Activated T-helper 1 cell treated with Interleukin-2 at 50 U/mL for 16 hours (primary cell): Measurements from ENCODE around the gene PCMT1.
"Not testable (repeated sequence)": the region's sequence is repeated elsewhere in the genome, so short reads cannot be mapped to it uniquely, and the experiment has no call there.

Experiments used
- DNase-seq: peaks from one replicate; pipeline ENCODE4 v3.0.0-alpha.2; 2020; ENCODE audit warnings: low read depth

PCMT1 gene

GRCh38 chr6:149820506-149820905, 71.0 kb downstream of the PCMT1 start:
- DNase-seq: no peak

- DNase-seq: no peak
These were observed 72.0 kb downstream of the PCMT1 start for GRCh38 chr6:149821492-149821891.

- DNase-seq: no peak
These were observed 73.5 kb downstream of the PCMT1 start for GRCh38 chr6:149823013-149823412.

GRCh38 chr6:149825292-149825691, 75.8 kb downstream of the PCMT1 start:
- no peak for DNase-seq

GRCh38 chr6:149830731-149831307, 81.3 kb downstream of the PCMT1 start:
- DNase-seq: no peak

- DNase-seq: no peak
These were observed 81.8 kb downstream of the PCMT1 start for GRCh38 chr6:149831308-149831820.

- DNase-seq: no peak
These were observed 84.1 kb downstream of the PCMT1 start for GRCh38 chr6:149833651-149834050.

GRCh38 chr6:149834513-149835481, 85.3 kb downstream of the PCMT1 start:
- peak; percentile 38 for DNase-seq

GRCh38 chr6:149840345-149841075, 91.0 kb downstream of the PCMT1 start:
- DNase-seq: peak; percentile 12

GRCh38 chr6:149842331-149842730, 92.8 kb downstream of the PCMT1 start:
- no peak for DNase-seq

- no peak for DNase-seq
These were observed 93.6 kb downstream of the PCMT1 start for GRCh38 chr6:149843051-149843633.

GRCh38 chr6:149844036-149844435, 94.5 kb downstream of the PCMT1 start:
- DNase-seq: not testable (repeated sequence)

GRCh38 chr6:149844480-149844879, 94.9 kb downstream of the PCMT1 start:
- no peak for DNase-seq

- no peak for DNase-seq
These were observed 96.0 kb downstream of the PCMT1 start for GRCh38 chr6:149845549-149845948.

- no peak for DNase-seq
These were observed 96.8 kb downstream of the PCMT1 start for GRCh38 chr6:149846321-149846720.

- no peak for DNase-seq
These were observed 98.4 kb downstream of the PCMT1 start for GRCh38 chr6:149847939-149848267.

GRCh38 chr6:149848343-149848742, 98.8 kb downstream of the PCMT1 start:
- DNase-seq: not testable (repeated sequence)

- no peak for DNase-seq
These were observed 102.0 kb downstream of the PCMT1 start for GRCh38 chr6:149851461-149852110.

- no peak for DNase-seq
These were observed 102.6 kb downstream of the PCMT1 start for GRCh38 chr6:149852180-149852579.

GRCh38 chr6:149852881-149853280, 103.3 kb downstream of the PCMT1 start:
- DNase-seq: no peak

- DNase-seq: not testable (repeated sequence)
These were observed 104.5 kb downstream of the PCMT1 start for GRCh38 chr6:149854017-149854416.

GRCh38 chr6:149854532-149854931, 105.0 kb downstream of the PCMT1 start:
- DNase-seq: no peak
